HG02798 (cell line): Measurements from ENCODE around the gene NPAS3.

Experiments
- ATAC-seq: cut with Tn5 transposase; IDR thresholded peaks from one replicate; pipeline ENCODE4 v1.9.1; 2021; ENCODE audit warnings: mild to moderate bottlenecking; ENCODE audit not compliant: unreplicated experiment, poor library complexity

NPAS3 gene

DNA sequence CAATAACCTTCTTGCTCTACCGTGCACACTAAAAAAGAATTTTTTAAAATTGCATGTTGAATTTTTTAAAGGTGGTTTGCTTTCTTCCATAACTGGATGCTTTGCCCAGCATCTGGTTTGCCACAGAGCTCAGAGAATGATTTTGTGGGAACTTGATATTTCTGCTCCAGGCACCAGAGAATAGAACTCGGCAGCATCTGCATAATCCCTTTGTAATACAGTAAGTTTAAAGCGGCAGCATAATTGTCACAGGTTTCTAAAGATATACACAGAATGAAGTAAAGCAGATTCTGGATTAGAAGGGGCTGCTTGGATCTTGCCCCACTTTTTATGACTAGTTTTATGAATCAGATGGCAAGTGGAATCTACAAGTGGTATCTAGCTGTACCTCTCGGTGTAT lies 352.0 kb downstream of the NPAS3 start:
- no peak for ATAC-seq

DNA sequence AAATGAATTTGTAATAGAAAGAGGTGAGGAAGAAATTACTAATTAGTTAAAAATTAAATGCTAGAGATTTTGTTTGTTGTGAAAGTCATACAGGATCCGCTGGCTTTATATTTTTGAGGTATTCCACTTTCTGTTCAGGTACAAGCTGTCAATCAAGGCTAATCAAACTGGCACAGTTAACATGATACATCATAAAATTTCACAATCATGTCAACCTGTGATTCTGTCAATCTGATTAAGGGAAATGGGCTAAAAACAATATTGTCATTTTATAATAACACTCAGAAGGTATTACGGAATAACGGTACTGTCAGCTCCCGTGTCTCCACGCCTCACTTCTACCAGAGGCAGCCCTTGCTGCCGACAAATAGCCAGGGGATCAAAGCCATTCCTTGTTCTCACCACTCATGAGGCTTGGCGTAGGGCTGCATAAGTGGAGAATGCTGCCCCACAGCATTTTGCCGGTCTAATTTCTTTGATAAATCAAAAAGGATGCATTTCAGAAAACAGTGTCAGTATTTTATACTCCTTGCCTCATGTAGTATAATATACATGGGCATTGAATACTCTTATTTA lies 352.9 kb downstream of the NPAS3 start:
- ATAC-seq, result no peak

DNA sequence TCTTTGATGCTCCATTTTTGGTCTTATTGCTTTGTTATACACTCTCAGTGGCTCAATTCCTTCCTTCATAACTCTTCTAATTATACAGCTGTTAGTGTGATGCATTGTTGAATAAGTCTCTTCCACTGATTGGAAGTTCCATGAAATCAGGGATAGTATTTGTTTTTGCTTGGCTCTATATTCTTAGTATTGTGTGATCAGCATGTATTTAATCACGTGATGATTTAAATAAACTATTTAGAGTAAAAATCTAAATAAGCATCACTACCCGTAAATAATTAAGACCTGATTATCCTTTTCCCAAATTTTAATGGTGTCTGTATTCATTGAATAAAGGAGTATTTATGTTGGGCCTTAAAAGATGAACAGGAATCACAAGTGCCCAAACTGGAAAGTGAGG lies 355.7 kb downstream of the NPAS3 start:
- no peak for ATAC-seq

DNA sequence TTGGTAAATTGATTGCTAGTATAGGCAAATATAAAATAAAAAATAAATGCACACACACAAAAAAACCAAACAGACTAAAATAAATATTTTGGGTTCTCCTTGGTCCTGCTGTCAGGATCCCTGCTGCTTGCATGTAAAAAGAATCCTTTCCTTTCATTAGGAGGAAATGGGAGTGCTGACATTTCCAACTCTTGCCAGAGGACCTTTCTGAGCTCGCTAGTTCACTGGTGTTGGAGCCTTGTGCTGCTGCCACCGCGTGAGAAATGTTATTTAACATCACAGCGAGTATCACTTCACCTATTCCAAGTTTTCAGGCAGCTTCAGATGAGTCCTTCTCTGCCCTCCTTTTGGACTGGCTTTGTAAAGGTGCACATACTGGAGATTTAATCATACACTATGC lies 358.9 kb downstream of the NPAS3 start:
- ATAC-seq, result no peak

DNA sequence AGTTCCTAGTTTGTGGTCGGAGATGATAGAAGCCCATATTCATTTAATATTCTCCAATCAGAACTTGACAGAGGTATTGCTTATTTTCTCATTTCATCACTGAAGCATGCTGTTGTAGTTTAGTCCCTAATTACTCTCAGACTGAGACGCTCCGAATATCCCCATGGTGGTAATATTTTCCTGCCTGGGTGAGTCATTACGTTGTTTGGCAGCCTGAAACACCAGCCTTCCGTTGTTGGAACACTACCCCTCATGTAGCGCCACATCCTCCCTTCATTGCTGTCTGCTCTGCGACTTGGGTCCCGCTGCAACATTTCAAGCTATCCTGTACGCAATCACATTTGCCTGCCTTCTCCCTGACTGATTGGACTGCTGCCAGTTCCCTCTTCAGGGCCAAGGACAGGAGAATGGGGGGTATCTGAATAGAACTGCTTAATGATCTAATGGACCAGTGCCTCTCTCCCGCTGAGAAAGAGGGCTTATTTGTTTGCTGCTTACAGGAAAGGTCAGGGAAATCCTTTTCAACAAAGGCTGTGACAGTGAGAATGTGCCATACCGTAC lies 369.1 kb downstream of the NPAS3 start:
- ATAC-seq, result no peak

DNA sequence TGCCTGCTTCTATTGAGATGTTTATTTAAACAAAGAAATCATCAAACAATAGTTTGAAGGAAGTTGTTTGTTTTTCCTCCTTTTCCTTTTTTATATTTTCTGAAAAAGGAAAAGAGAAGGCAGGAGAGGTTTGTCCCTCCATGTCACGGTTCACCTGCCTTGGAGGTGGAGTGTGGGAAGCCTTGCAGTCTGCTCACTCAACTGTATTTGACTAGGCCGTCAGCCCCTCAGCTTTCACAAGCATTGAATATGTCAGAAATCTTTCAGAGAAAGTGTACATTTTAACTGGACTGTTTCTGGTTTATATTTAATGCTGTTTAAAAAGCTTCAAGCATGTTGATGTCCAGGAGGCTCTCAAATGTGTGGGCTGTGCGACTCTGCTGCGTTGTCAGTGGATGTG lies 370.4 kb downstream of the NPAS3 start:
- ATAC-seq, result no peak

DNA sequence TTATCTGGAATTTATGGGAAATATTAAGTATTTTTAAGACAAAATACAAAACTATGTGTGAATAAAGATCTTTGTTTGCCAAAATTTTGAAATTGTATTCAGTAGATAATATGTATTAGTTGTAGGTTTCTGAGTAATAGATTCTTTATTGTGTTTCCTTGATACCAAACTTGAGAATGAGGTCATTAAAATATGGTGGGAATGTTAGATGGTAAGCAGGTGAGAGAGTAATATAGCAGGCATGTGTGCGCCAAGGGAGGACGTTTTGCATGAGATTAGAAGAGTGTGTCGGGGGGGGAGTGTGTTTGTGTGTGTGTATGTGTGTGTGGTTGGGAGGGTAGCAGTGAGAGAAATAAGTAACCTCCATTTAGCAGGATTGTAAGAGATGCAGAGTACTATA lies 376.5 kb downstream of the NPAS3 start:
- no peak for ATAC-seq

DNA sequence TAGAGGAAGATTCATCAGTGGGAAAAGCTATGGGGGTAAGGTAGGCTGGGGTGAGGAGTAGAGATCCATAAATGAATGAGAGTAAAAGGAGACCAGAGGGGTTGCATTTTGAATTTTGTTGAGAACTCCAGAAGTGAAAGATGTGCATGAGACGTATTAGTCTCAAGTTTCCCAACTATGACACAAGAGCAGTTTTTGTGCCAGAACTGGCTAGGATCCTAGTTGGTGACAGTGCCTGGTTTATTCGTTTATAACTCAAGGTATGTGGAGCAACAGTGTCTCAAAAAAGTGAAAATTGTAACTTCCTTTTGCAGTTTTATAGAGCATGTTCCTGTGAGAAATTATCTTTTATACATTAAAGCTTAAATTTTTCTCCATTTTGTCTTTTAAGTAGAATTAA lies 377.0 kb downstream of the NPAS3 start:
- no peak for ATAC-seq

DNA sequence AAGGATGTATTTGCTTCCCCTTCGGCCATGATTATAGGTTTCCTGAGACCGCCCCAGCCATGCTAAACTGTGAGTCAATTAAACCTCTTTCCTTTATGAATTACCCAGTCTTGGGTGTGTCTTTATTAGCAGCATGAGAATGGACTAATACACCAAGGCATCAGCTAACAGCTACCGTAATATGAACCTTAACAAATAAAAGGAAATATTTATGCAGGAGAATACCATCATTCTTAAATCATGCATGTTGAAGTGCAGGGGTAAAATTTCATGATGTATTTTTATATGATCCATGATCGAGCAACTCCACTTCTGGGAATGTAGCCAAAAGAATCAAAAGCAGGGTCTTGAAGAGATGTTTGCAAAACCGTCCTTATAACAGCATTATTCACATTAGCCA lies 379.0 kb downstream of the NPAS3 start:
- ATAC-seq, result no peak

DNA sequence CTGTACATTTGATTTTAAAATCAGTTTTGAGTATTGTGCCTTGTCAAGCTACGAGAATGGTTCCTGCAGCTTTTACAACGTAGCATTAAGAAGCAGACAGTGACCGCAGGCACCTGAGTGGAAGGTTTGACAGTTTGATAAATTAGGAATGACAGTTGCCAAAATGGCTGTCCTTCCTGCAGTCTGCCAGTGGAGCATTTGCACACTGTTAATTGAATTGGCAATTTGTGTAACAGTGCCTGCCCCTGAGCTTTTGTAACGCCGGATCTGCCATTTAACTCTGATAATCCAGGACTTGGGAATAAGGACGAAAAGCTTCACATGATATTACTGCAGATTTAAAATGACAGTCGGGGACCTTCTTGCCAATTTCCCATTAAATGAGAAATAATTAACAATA lies 385.3 kb downstream of the NPAS3 start:
- ATAC-seq, result no peak

DNA sequence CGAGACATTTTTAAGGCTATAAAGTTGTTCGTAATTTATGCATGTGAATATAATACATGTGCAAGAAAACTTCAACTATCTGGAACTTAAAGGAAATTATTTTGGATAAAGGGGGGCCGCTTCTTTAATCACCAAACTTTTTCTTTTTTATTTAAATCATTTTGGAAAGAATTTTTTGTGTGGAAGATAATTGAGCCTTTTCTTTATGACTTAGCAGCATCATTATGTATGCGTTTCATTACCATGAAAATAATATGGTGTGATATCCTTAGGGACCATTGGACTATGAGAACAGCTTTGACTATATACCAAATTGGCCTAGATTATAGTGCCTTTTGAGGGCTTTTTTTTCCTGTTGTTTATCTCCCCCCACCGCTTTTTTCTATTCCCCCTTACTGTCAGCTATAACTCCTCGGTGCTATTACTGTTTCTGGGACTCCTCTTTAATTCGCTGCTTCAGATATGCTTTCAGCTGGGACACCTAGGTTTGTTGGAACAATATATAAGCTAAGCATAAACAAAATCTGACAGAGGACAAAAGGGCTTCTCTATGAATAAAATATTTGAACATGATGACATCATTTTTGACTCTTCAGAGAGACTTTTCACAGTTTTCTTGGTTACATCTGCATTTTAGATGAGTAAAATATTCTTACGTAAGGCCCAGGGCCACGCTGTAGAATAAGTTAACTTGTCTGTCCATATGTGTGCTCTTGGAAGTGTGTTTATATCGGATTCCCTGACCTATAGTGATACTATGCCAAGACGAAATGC lies 392.7 kb downstream of the NPAS3 start:
- no peak for ATAC-seq

DNA sequence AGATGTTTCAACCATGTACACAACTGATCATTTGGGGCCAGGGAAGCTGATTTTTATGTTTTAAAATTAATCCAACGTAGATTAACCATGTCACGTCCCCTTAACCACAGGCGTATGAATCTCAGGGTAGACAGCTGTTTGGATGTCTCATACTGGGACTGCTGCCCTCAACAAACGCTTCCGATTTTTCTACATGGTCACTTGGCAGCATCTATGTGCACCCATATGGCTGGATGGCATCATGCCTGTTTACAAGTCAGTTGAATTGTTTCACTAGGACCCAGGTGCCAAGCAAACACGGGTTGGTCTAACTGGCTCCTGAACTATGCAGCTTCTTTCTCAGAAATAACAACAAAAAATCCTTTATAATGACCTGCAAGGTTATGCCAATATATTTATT lies 393.8 kb downstream of the NPAS3 start:
- ATAC-seq, result no peak

DNA sequence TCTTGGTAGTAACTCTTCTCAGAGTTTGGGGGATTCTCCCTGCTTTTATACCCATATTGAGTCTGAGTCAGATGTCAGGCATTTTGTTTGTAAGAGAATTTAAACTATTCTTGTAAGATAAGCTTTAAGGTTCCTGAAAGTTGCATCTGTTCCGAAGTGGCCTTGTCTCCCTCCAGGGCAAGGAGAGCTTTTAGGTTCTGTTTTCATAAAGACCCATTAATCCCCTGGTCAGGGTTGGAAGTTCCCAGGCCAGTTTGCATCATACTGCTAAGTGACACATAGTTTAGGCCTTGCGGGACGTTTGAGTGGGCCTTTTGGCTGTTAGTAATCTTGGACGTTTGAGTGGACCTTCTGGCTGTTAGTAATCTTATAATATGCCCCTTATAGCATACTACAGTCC lies 396.7 kb downstream of the NPAS3 start:
- no peak for ATAC-seq

DNA sequence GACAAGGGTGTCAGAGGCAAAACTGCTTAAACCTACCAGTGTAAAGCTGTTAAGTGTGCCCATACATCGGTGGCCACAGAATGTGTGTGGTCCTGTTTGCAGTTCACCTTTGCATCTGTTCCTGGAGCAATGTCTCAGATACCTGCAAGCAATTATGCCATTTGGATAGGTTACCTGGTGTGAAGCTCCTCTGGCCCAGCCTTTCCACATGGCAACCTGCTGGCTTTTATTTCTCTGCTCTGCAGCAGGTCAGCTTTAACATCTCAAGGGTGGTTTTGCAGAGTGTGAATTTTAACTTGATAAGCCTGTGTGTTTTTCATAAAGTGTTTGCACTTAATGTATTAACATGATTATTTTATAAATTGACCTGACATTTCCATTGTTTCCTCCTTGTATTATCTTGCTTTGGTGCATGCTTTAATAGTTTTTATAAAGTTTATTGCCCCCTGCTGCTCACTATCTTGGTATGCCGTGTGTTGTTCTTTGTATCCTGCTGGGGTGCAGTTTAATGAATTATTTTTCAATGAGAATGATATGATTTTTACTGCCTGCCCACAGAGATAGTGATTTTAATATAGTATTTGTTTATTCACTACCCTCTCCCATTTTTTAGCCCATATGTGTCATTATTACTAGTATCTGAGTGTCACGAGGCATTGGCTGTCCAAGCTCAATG lies 403.8 kb downstream of the NPAS3 start:
- ATAC-seq, result no peak

DNA sequence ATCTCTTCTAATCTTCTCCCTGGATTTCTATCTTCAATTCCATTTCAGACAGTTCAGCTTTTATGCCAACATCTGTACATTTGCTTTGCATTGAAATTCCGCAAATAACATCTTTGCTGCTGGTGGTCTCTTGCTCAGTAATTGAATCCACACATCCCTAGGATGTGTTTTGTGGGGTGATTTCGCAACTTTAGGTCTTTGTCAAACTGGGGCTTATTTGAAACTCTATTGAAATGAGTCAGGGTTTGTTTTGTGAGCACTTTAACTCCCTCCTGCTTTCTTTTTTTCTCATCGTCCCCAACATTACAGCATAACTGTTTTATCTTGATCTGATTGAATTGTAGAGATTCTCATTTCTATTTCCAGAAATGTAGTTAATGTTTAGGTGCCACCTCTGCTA lies 404.3 kb downstream of the NPAS3 start:
- ATAC-seq, result no peak

DNA sequence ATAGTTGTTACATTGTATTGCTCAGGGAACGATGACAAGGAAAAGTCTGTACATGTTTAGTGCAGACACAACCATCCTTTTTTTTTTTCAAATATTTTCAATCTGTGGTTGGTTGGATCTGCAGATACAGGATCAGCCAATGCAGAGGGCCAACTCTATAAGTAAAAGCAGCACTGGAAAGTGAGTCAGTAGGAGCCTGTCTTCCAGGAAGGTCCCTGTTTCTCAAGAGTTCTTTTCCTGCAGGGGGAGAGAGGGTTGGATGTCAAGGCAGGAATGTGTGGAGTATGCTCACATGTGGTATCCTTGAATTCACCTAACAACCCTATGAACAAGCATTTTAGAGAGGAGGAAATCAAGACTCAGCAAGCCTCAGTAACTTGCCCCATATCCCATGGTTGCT lies 409.1 kb downstream of the NPAS3 start:
- ATAC-seq, result no peak

DNA sequence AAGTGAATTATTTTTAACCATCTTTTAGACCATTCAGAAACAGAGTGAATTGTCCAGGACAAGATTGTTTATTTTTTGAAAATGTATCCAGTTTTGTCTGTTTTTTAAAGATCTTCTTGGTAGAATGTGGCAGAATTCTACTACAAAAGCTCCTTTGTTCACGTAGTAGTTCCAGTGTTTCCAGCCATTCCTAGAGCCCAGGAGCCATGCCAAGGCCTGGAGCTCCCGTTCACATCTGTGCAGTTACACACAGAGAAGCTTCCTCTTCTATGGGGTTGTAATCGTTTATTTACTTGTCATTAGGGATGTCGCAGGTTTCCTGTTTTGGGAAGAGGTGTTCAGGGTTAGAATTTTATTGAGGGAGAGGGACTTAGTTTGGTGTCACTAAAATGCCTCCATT lies 409.8 kb downstream of the NPAS3 start:
- no peak for ATAC-seq

DNA sequence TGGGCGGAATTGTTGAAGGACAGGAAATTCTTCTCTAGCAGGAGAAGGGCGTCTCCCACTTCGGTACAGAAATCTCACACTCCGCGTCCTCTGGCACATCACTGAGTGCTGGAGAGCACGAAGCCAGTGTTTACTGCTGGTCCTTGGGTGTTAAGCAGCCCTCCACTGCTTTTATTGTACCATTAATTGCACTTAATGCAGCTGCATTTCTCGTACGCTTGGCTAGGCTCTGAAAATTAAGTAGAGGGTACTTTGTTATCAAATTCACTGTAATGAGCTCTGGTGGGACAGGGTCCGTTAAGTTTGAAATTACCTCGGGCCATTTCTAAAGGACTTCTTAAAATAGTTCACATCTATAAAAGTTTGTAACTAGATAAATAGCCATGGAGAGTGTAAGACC lies 411.2 kb downstream of the NPAS3 start:
- no peak for ATAC-seq

DNA sequence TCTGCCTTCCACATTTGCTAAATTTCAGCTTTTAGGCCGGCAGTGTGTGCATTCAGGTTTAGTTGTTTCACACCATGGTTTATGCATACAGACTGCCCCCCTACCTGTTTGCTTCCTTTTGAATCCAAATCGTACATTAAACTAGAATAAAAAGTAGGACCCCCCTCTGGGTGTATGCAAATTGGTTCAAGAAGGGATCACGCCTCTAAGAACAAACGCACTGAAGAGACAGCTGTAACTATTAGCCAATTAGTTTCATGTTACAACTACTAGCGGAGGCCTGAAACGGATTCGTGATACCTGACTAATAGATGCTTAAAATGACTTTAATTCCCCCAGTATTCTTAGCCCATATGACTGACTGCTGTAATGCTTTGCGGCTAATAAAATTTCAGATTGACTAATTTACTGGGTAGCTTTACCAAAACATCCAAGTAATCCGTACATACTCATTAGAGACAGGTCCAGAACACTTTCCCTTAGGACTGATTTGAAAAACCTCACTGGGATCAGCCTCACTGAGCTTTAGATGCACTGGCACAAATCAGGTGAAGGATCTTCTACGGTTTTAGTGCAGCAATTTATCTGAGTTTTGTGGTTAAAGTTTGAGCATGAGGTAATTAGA lies 411.8 kb downstream of the NPAS3 start:
- ATAC-seq, result no peak

DNA sequence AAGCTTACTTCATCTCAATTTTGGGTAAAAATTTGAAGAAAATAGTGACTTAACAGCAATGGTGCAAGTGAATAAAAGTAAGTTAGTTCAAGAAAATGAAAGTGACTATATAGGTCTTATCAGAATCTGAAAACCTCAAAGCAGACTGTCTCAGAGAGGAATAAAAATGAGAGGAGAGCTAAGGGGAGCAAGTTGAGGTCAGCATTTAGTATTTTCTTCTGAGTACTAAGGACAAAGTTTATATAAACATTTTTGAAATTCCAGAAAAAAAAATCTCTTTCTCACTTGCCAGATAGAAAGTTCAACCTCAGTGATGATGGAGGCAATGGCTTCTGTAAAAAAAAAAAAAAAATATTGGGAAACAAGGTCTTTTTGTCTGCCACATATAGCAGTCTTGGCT lies 414.1 kb downstream of the NPAS3 start:
- no peak for ATAC-seq

DNA sequence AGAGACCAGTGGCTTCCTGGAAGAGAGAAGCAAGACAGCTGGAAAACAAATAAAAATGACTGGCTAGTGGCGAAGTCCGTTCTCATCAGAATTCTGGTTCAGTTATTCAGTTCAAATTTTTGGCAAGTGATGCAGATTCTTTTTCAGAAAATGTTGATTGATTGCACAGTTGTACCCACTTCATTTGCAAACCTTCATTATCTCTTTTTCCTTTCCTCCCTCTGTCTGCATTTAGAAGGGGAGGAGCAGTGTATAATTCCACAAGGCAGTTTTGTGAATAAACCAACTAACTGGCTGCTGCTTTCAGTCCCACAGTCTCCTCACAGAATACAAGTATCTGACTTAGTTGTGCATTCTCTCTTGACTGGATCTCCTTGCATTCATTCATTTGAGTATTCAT lies 417.5 kb downstream of the NPAS3 start:
- no peak for ATAC-seq
